HepG2 (cell line): ENCODE measurements around the gene RNASE8. TPM values are rescaled to one million over a fixed set of nuclear protein-coding genes. Genes with fewer than 3 reads are reported as not detected.

Experiments
- GATAD2A ChIP-seq: IDR thresholded peaks from 2 replicates; pipeline ENCODE4 v1.6.1; 2016
- RBM39 ChIP-seq: fragments of 200-400 bp; formaldehyde crosslinking; IDR thresholded peaks from one replicate; pipeline ENCODE4 v1.6.1; 2018; ENCODE audit warnings: antibody characterized with exemption, mild to moderate bottlenecking, low read depth, low read length; ENCODE audit not compliant: poor library complexity, severe bottlenecking
- TOPORS ChIP-seq: sonication (generic); formaldehyde crosslinking; IDR thresholded peaks from 2 replicates; pipeline ENCODE4 v1.8.0; 2023; ENCODE audit warnings: mild to moderate bottlenecking, missing genetic modification reagents
- ZFP41 ChIP-seq: sonication (generic); formaldehyde crosslinking; IDR thresholded peaks from 2 replicates; pipeline ENCODE4 v1.4.0; 2020; ENCODE audit warnings: mild to moderate bottlenecking, missing genetic modification reagents, borderline replicate concordance
- ZNF407 ChIP-seq: sonication (generic); formaldehyde crosslinking; IDR thresholded peaks from one replicate; pipeline ENCODE4 v1.5.1; 2020; ENCODE audit warnings: mild to moderate bottlenecking, missing genetic modification reagents; ENCODE audit errors: not compliant biosample characterization
- ZNF570 ChIP-seq: sonication (generic); formaldehyde crosslinking; IDR thresholded peaks from 2 replicates; pipeline ENCODE4 v1.4.0; 2020; ENCODE audit warnings: mild to moderate bottlenecking, missing genetic modification reagents, borderline replicate concordance
- ZNF83 ChIP-seq: sonication (generic); formaldehyde crosslinking; IDR thresholded peaks from 2 replicates; pipeline ENCODE4 v1.4.0; 2020; ENCODE audit warnings: missing genetic modification reagents, mild to moderate bottlenecking, borderline replicate concordance
- polyA plus RNA-seq, 8 experiments: library from polyadenylated mRNA; depleted of rRNA in 3 of 8; stranded (reverse) in 7 of 8; unstranded in 1 of 8; fragments of >200 nt; fragmentation: Illumina TruSeq in 4 of 8; extraction: Trizol in 4 of 8; gene quantifications; 2 replicates each; pipeline versions ENCODE4 v1.2.1 to v1.2.3, GENCODE V29; 2011 to 2016; ENCODE audit warnings: low read depth in 4 of 8, missing spikeins in 1 of 8, mixed read lengths in 1 of 8; ENCODE audit not compliant: insufficient read depth in 1 of 8
- total RNA-seq, 5 experiments: library from RNA; depleted of rRNA; stranded (reverse); fragments of >200 nt; fragmentation: Illumina TruSeq; extraction: Trizol; gene quantifications; 2 replicates each; pipeline ENCODE4 v1.2.3, GENCODE V29; 2016; ENCODE audit warnings: low read depth in 1 of 5
- TF ChIP-seq, protein P1 (sequence below): sonication (generic); formaldehyde crosslinking; conservative IDR thresholded peaks from 2 replicates; pipeline ENCODE4 v1.4.0; 2020; ENCODE audit warnings: mild to moderate bottlenecking, missing genetic modification reagents, moderate library complexity
- TF ChIP-seq, protein P2 (sequence below): sonication (generic); formaldehyde crosslinking; IDR thresholded peaks from 2 replicates; pipeline ENCODE4 v1.4.0; 2020; ENCODE audit warnings: missing genetic modification reagents, mild to moderate bottlenecking, borderline replicate concordance
- TF ChIP-seq, protein P3 (sequence below): sonication (generic); formaldehyde crosslinking; IDR thresholded peaks from 2 replicates; pipeline ENCODE4 v1.5.1; 2020; ENCODE audit warnings: missing genetic modification reagents, mild to moderate bottlenecking, borderline replicate concordance

RNASE8 gene
- total and polyA plus RNA-seq, 2 of the 13 experiments (the other 11 are each of a cell fraction or from before 2014, with no cell fraction given) = not detected

GRCh38 chr14:21069388-21070082 lies 11.9 kb downstream of the RNASE8 start (continued):
- peak; percentile 67 for TF ChIP-seq ZNF407 (CRISPR knock-in tag)
- TF ChIP-seq RBM39 = peak; percentile 85
- peak; percentile 93; the same call in 1 of the 2 replicates for TF ChIP-seq ZNF83 (CRISPR knock-in tag)
- 0 out of 2 replicates have a peak, but pooled peaks have one; percentile 23 for TF ChIP-seq ZNF570 (CRISPR knock-in tag)
- TF ChIP-seq GATAD2A (CRISPR knock-in tag) = peak; percentile 49; the same call in 1 of the 2 replicates
- peak; percentile 80; the same call in 1 of the 2 replicates for TF ChIP-seq ZFP41
- TF ChIP-seq, protein P1, sequence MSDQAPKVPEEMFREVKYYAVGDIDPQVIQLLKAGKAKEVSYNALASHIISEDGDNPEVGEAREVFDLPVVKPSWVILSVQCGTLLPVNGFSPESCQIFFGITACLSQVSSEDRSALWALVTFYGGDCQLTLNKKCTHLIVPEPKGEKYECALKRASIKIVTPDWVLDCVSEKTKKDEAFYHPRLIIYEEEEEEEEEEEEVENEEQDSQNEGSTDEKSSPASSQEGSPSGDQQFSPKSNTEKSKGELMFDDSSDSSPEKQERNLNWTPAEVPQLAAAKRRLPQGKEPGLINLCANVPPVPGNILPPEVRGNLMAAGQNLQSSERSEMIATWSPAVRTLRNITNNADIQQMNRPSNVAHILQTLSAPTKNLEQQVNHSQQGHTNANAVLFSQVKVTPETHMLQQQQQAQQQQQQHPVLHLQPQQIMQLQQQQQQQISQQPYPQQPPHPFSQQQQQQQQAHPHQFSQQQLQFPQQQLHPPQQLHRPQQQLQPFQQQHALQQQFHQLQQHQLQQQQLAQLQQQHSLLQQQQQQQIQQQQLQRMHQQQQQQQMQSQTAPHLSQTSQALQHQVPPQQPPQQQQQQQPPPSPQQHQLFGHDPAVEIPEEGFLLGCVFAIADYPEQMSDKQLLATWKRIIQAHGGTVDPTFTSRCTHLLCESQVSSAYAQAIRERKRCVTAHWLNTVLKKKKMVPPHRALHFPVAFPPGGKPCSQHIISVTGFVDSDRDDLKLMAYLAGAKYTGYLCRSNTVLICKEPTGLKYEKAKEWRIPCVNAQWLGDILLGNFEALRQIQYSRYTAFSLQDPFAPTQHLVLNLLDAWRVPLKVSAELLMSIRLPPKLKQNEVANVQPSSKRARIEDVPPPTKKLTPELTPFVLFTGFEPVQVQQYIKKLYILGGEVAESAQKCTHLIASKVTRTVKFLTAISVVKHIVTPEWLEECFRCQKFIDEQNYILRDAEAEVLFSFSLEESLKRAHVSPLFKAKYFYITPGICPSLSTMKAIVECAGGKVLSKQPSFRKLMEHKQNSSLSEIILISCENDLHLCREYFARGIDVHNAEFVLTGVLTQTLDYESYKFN (CRISPR knock-in tag) = peak; percentile 68
- 0 out of 2 replicates have a peak, but pooled peaks have one; percentile 31 for TF ChIP-seq TOPORS (CRISPR knock-in tag)
- TF ChIP-seq, protein P2, sequence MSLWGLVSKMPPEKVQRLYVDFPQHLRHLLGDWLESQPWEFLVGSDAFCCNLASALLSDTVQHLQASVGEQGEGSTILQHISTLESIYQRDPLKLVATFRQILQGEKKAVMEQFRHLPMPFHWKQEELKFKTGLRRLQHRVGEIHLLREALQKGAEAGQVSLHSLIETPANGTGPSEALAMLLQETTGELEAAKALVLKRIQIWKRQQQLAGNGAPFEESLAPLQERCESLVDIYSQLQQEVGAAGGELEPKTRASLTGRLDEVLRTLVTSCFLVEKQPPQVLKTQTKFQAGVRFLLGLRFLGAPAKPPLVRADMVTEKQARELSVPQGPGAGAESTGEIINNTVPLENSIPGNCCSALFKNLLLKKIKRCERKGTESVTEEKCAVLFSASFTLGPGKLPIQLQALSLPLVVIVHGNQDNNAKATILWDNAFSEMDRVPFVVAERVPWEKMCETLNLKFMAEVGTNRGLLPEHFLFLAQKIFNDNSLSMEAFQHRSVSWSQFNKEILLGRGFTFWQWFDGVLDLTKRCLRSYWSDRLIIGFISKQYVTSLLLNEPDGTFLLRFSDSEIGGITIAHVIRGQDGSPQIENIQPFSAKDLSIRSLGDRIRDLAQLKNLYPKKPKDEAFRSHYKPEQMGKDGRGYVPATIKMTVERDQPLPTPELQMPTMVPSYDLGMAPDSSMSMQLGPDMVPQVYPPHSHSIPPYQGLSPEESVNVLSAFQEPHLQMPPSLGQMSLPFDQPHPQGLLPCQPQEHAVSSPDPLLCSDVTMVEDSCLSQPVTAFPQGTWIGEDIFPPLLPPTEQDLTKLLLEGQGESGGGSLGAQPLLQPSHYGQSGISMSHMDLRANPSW (CRISPR knock-in tag) = 0 out of 2 replicates have a peak, but pooled peaks have one; percentile 48
- TF ChIP-seq, protein P3, sequence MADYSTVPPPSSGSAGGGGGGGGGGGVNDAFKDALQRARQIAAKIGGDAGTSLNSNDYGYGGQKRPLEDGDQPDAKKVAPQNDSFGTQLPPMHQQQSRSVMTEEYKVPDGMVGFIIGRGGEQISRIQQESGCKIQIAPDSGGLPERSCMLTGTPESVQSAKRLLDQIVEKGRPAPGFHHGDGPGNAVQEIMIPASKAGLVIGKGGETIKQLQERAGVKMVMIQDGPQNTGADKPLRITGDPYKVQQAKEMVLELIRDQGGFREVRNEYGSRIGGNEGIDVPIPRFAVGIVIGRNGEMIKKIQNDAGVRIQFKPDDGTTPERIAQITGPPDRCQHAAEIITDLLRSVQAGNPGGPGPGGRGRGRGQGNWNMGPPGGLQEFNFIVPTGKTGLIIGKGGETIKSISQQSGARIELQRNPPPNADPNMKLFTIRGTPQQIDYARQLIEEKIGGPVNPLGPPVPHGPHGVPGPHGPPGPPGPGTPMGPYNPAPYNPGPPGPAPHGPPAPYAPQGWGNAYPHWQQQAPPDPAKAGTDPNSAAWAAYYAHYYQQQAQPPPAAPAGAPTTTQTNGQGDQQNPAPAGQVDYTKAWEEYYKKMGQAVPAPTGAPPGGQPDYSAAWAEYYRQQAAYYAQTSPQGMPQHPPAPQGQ (CRISPR knock-in tag) = no peak
